SU-DHL-6 (cell line): Measurements from ENCODE around the gene CACNG5.

Experiments
- CTCF ChIP-seq: fragments of 200-600 bp; sonication (generic); IDR thresholded peaks from one replicate; pipeline ENCODE4 v1.5.1; 2017; ENCODE audit warnings: antibody characterized with exemption, mild to moderate bottlenecking, low read length, moderate library complexity; ENCODE audit not compliant: insufficient read depth, poor library complexity, severe bottlenecking
- EZH2phosphoT487 ChIP-seq: fragments of 200-600 bp; sonication (generic), shearing (Covaris generic); conservative IDR thresholded peaks from 2 replicates; pipeline ENCODE4 v1.6.1; 2018; ENCODE audit warnings: mild to moderate bottlenecking, antibody characterized with exemption, low read length, moderate library complexity, mixed read lengths

- TF ChIP-seq CTCF (no peak), EZH2phosphoT487 (no peak)
Measured at GRCh38 chr17:66829883-66830282, 5.0 kb upstream of the CACNG5 start.
